Heart left ventricle (tissue), 16 donors: Measurements from ENCODE around the gene TNS3. TPM values are rescaled to one million over a fixed set of nuclear protein-coding genes. Genes with fewer than 3 reads are reported as not detected.
A peak's percentile ranks its signal among the peaks of the same experiment; 100 is the strongest.

Experiments
- ATAC-seq, 4 donors: fragments of 200-7000 bp; cut with Tn5 transposase; one replicate each; pipeline ENCODE4 v1.9.1; 2020 to 2022; ENCODE audit warnings: moderate library complexity in 4 of 4, mild to moderate bottlenecking in 3 of 4, moderate number of reproducible peaks in 1 of 4
- DNase-seq, 5 donors: peaks; one replicate each; pipeline ENCODE4 v3.0.0-alpha.2; 2020
- H3K27ac ChIP-seq, 12 donors: fragments of 200-600 bp; sonication (generic) in 4 of 12; one replicate each; pipeline versions ENCODE4 v1.5.0 to v1.8.0; 2016 to 2022; ENCODE audit warnings: mild to moderate bottlenecking in 2 of 12
- H3K27me3 ChIP-seq, 9 donors: fragments of 200-600 bp; sonication (generic) in 2 of 9; one replicate each; pipeline versions ENCODE4 v1.5.1 to v1.8.0; 2016 to 2022; ENCODE audit warnings: mild to moderate bottlenecking in 3 of 9
- H3K36me3 ChIP-seq, 9 donors: fragments of 200-600 bp; sonication (generic) in 2 of 9; one replicate each; pipeline versions ENCODE4 v1.5.0 to v1.8.0; 2018 to 2022; ENCODE audit warnings: mild to moderate bottlenecking in 2 of 9
- H3K4me1 ChIP-seq, 12 donors: fragments of 200-600 bp; sonication (generic) in 4 of 12; one replicate each; pipeline versions ENCODE4 v1.5.0 to v1.8.0; 2016 to 2022; ENCODE audit warnings: mild to moderate bottlenecking in 3 of 12
- H3K4me3 ChIP-seq, 12 donors: fragments of 200-600 bp; sonication (generic) in 4 of 12; one replicate each; pipeline versions ENCODE4 v1.5.0 to v1.8.0; 2017 to 2022; ENCODE audit warnings: mild to moderate bottlenecking in 9 of 12, moderate library complexity in 4 of 12
- H3K9me3 ChIP-seq, 12 donors: fragments of 200-600 bp; sonication (generic) in 4 of 12; one replicate each; pipeline versions ENCODE4 v1.5.0 to v1.8.0; 2016 to 2022; ENCODE audit warnings: mild to moderate bottlenecking in 1 of 12
- CTCF ChIP-seq, 12 donors: fragments of 200-600 bp; sonication (generic) in 4 of 12; IDR thresholded peaks; one replicate each; pipeline versions ENCODE4 v1.5.0 to v1.8.0; 2018 to 2022; ENCODE audit warnings: antibody characterized with exemption in 12 of 12, mild to moderate bottlenecking in 5 of 12
- POLR2A ChIP-seq, 2 donors: fragments of 450-650 bp; IDR thresholded peaks; one replicate each; pipeline ENCODE4 v1.6.1; 2017; ENCODE audit warnings: antibody characterized with exemption in 2 of 2, mild to moderate bottlenecking in 2 of 2, moderate library complexity in 2 of 2
- WGBS, 4 donors: extraction: QIAGEN DNeasy Blood & Tissue Kit in 2 of 4; methylation state at CpG; one replicate each; pipeline versions ENCODE4 v1.1.5 to v1.1.7; 2013 to 2018; 5-methylcytosine and 5-hydroxymethylcytosine counted together
- intact Hi-C, 10 donors: fragments of 100-400 bp; cut with DNase I; formaldehyde crosslinking; loops; one replicate each; pipeline versions ENCODE4 v1.11.1 to v1.14.2; 2022
- polyA plus RNA-seq, 2 donors: library from polyadenylated mRNA; stranded (reverse); fragments of 200-250 nt; gene quantifications; one replicate each; pipeline ENCODE4 v1.2.3, GENCODE V29; 2013
- total RNA-seq, 9 donors: library from RNA; depleted of rRNA in 2 of 9; stranded (reverse); fragments of >200 nt in 2 of 9; fragmentation: NEBNext Ultra II Directional in 3 of 9; extraction: Animal tissue kit (Norgen Biotek cat#: 25700) in 3 of 9; gene quantifications; one replicate each; pipeline versions ENCODE4 v1.1.0 to v1.2.4, GENCODE V29; 2016 to 2023
- donor health status: ischemic (EF 13 %, LVEDD 7.1; RV severe dilation, severe dysfunction).
- donor health status: healthy with polysubstance abuse.
- donor health status: DM: no; HTN: yes; CAD: no.
- donor health status: DM: no; HTN: no; CAD: no.
- donor health status: ischemic (EF 25% LVEDD 6.9; RV normal size, moderate dysfunction).
- donor health status: ischemic (EF 25% LVEDD 5.7; RV mildly dilated, moderate dysfunction).
- donor health status: healthy.
- donor health status: DM: yes; HTN: yes; CAD: no.
- donor health status: ischemic (EF 35%, LVEDD 5.7; RV mildly dilated, moderate dysfunction).
- donor health status: nonischemic (EF 11% LVEDD 7.7; RV severe dilation, severe dysfunction).
- donor health status: DM: yes; HTN: yes; CAD: no.
- donor health status: PGD.
- donor health status: ischemic (EF 29% LVEDD 5.4; RV normal size, mild dysfunction).
- donor health status: nonischemic (EF 23%, LVEDD 6.1; RV moderate dilation, normal function).

The TNS3 gene
- total and polyA plus RNA-seq, 11 donors = 10.1 to 116 (median 32.7) TPM

GRCh38 chr7:47375121-47375938, 206.6 kb downstream of the TNS3 start:
- intact Hi-C loops = loop anchor here in 3 of 10 donors (5.0 to 10.0 kb wide), 4 partner anchors 38 to 111 kb away; no protein-coding TSS in a partner anchor
- TF ChIP-seq CTCF (IDR thresholded peaks at IDR 0.05) = no peak
- no peak for TF ChIP-seq POLR2A (IDR thresholded peaks at IDR 0.05)
- H3K9me3 ChIP-seq = no peaks in the 10 kb centered on the region
- peak overlapping the region in 1 of 12 donors; percentile 13 for H3K27ac ChIP-seq
- no peak overlapping the region for H3K4me3 ChIP-seq
- no peaks in the 10 kb centered on the region for H3K27me3 ChIP-seq
- H3K36me3 ChIP-seq = no peaks in the 10 kb centered on the region
- H3K4me1 ChIP-seq = peaks cover 0 to 80% (median 49%) of the 10 kb centered on the region in 12 donors
- DNase-seq (no peak), ATAC-seq (no peak)
- WGBS, 4 donors = 36 to 45% (median 41%) methylated on average over 10 to 11 of the region's 11 CpGs

- 90 to 99% (median 95%) methylated on average over 3 of the region's 3 CpGs for WGBS, 4 donors
- no peaks in the 10 kb centered on the region for H3K9me3 ChIP-seq
- peaks cover 0 to 1% (median 0%) of the 10 kb centered on the region in 9 donors for H3K36me3 ChIP-seq
- no peak overlapping the region for H3K4me3 ChIP-seq
- no peaks in the 10 kb centered on the region for H3K27me3 ChIP-seq
- ATAC-seq (no peak), DNase-seq (no peak)
- no peak for TF ChIP-seq POLR2A (IDR thresholded peaks at IDR 0.05)
- no peak for TF ChIP-seq CTCF (IDR thresholded peaks at IDR 0.05)
- intact Hi-C loops = loop anchor here in 3 of 10 donors (5.0 to 10.0 kb wide), 3 partner anchors 37 to 110 kb away; no protein-coding TSS in a partner anchor
- H3K4me1 ChIP-seq = peaks cover 0 to 74% (median 42%) of the 10 kb centered on the region in 12 donors
- H3K27ac ChIP-seq = peak overlapping the region in 4 of 12 donors; percentile 32 to 64 (median 52)
Observed at GRCh38 chr7:47374538-47374937, 207.4 kb downstream of the TNS3 start.

GRCh38 chr7:47373871-47374451, 207.9 kb downstream of the TNS3 start:
- no peaks in the 10 kb centered on the region for H3K27me3 ChIP-seq
- H3K4me1 ChIP-seq = peaks cover 0 to 68% (median 38%) of the 10 kb centered on the region in 12 donors
- ATAC-seq (peak; percentile 21 to 47 (median 36)), DNase-seq (no peak)
- H3K36me3 ChIP-seq = peaks cover 0 to 7% (median 3%) of the 10 kb centered on the region in 9 donors
- H3K27ac ChIP-seq = peak overlapping the region in 10 of 12 donors; percentile 7 to 64 (median 32)
- 61 to 67% (median 66%) methylated on average over 8 of the region's 8 CpGs for WGBS, 4 donors
- TF ChIP-seq POLR2A (IDR thresholded peaks at IDR 0.05) = no peak
- no peak for TF ChIP-seq CTCF (IDR thresholded peaks at IDR 0.05)
- no peak overlapping the region for H3K4me3 ChIP-seq
- H3K9me3 ChIP-seq = no peaks in the 10 kb centered on the region
- intact Hi-C loops = loop anchor here in 3 of 10 donors (5.0 to 10.0 kb wide), 3 partner anchors 37 to 109 kb away; no protein-coding TSS in a partner anchor
